ENCODE results near the gene MAP3K6.

DNA sequence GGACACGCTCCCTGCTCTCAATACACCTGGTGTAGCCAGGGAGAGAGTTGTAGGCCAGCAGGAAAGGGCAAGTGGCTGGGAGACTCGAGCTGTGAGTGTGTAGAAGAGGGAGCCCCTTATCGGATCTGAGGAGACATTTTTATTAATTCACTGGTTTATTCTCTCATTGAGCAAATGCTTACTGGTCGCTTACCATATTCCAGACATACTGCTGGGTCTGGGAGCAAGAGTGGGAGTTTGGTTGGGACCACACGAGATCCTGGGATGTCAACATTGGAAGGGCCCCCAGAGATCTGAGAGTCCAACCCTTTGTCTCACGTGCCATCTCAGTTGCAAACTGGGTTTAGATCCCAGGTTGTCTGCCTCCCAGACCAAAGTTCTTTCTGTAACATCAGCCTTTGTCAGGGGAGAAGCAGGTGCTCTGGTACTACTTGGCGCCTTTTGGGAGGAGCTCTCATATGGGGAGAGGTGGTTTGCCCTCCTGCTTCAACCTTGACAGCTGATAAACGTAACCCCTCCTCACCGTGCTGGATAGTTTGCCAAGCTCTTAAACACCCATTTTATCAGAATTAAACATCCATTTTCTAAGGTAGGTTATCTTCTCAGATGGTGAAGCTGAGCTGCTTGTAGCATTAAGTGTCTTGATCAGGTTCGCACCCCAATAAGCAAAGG lies 44.1 kb downstream of the MAP3K6 start:
- TF ChIP-seq POLR2A (IDR thresholded peaks at IDR 0.05; ENCODE audit: low read depth, low read length) (no peak), POLR2AphosphoS5 (IDR thresholded peaks at IDR 0.05; ENCODE audit: insufficient read depth, low read depth, low read length) (no peak), MYC (IDR thresholded peaks at IDR 0.05; ENCODE audit: low read depth, low read length) (no peak)
- TF ChIP-seq, protein P1, sequence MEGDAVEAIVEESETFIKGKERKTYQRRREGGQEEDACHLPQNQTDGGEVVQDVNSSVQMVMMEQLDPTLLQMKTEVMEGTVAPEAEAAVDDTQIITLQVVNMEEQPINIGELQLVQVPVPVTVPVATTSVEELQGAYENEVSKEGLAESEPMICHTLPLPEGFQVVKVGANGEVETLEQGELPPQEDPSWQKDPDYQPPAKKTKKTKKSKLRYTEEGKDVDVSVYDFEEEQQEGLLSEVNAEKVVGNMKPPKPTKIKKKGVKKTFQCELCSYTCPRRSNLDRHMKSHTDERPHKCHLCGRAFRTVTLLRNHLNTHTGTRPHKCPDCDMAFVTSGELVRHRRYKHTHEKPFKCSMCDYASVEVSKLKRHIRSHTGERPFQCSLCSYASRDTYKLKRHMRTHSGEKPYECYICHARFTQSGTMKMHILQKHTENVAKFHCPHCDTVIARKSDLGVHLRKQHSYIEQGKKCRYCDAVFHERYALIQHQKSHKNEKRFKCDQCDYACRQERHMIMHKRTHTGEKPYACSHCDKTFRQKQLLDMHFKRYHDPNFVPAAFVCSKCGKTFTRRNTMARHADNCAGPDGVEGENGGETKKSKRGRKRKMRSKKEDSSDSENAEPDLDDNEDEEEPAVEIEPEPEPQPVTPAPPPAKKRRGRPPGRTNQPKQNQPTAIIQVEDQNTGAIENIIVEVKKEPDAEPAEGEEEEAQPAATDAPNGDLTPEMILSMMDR (IDR thresholded peaks at IDR 0.05; ENCODE audit: extremely low read depth in 1 of 2, insufficient read depth in 1 of 2, low read depth in 1 of 2, low read length in 2 of 2), result no peak

All from endothelial cell of umbilical vein (primary cell).